ENCODE results near the gene NEK4. TPM values are rescaled to one million over a fixed set of nuclear protein-coding genes. Genes with fewer than 3 reads are reported as not detected.

The NEK4 gene
- total RNA-seq, 1 donor: 28.2 TPM

DNA sequence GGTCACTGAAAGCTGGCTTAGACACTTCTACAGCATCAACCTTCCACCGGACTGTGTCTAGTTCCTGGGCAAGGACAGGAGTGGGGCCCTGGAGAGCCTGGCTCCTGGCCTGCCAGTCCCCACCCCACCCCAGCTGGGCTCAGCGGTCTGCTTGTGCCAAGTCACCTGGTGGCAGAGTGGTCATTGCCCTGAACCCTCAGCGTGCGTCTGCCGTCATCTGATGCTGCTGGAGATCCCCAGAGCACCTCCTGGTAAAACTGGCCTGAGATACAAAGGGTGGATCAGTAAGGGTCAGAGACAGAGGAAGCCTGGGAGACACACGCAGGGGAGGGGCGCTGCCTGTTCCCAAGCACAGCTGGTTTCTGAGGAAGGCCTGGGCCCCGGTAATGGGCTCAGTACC is 43.1 kb upstream of the NEK4 start:
- TF ChIP-seq, protein P1, sequence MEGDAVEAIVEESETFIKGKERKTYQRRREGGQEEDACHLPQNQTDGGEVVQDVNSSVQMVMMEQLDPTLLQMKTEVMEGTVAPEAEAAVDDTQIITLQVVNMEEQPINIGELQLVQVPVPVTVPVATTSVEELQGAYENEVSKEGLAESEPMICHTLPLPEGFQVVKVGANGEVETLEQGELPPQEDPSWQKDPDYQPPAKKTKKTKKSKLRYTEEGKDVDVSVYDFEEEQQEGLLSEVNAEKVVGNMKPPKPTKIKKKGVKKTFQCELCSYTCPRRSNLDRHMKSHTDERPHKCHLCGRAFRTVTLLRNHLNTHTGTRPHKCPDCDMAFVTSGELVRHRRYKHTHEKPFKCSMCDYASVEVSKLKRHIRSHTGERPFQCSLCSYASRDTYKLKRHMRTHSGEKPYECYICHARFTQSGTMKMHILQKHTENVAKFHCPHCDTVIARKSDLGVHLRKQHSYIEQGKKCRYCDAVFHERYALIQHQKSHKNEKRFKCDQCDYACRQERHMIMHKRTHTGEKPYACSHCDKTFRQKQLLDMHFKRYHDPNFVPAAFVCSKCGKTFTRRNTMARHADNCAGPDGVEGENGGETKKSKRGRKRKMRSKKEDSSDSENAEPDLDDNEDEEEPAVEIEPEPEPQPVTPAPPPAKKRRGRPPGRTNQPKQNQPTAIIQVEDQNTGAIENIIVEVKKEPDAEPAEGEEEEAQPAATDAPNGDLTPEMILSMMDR (IDR thresholded peaks at IDR 0.05; ENCODE audit: insufficient read depth, low read length): no peak
- H3K4me3 ChIP-seq (ENCODE audit: low read depth, low read length): no peak overlapping the region
- DNase-seq (ENCODE audit: low read depth): no peak

DNA sequence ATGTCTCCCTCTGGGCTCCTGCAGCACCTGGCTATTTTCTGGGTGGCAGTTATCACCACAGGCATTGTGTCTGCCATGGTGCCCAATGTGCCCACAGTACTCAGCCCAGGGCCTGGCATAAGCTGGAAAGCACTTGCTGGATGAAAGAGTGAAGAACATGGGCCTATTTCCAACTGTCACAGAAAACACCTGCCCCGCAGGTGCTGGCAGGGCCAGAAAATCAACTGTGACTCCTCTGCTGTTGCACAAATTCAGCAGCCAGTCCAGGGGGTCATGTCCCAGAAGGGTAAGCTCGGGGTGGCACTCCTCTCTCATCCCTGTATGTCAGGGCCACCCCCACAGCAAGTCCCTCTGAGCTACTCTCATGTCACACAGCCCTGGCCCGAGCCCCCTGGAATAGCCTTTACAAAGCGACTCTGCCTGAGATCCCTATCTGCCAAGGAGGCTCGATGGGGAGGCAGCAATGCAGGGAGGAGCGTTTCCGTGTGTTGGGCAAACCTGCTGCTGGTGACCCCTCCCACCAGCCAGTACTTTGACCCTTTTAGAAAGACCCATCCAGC is 40.8 kb upstream of the NEK4 start:
- TF ChIP-seq, protein P1 (IDR thresholded peaks at IDR 0.05; ENCODE audit: insufficient read depth, low read length): no peak
- no peak overlapping the region for H3K4me3 ChIP-seq (ENCODE audit: low read depth, low read length)
- no peak for DNase-seq (ENCODE audit: low read depth)

DNA sequence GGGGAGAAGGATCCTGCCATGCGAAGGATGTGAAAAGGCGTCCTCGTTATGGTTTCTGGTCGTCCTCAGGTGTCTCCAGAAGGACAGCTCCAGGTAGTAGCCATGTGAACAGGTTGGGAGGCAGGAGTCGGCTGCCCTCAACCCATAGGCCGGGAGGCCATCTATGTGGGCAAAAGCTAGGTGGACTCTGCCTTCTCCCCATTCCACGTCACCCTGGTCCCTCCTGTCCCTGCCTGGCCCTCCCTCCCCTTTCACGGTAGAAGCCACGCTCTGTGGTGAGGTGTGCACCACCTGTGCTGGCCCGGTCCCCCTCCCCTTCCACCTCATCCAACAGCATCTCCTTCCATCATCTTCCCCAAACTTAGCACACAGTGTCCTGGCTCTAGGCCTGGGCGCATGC is 40.2 kb upstream of the NEK4 start:
- no peak for DNase-seq (ENCODE audit: low read depth)
- TF ChIP-seq, protein P1 (IDR thresholded peaks at IDR 0.05; ENCODE audit: insufficient read depth, low read length): no peak
- H3K4me3 ChIP-seq (ENCODE audit: low read depth, low read length): no peak overlapping the region

DNA sequence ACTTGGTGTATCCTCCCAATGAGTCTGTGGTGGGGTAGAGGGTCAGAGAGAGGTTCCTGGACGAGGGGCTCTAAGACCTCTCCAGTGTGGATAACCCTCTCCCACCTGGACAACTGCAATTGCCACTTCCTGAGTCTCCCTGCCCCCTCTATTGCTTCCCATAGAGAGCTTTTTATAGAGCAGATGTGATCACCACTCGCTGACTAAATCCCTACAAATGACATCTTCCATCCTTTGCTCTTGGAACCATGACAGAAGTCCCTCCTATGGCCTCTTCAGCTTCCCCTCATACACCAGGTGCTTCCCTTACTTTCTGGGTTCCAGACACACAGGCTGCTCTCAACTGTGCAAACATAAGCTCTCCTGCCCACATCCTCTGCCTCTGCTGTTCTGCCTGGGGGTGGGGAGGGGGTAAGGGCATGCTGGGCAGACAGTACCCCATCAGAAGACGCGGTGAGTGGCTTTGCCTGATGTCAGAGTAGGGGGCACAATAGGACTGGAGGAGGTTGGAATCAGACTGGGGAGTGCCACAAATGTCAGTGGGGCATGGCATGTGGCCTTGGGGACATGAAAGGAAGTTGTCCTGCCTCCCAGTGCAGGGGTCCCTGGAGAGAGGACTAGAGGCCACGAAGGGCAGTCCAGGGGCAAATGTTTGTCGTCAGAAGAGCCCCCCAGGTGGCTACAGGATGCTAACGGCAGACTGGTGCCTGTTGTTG is 39.1 kb upstream of the NEK4 start:
- TF ChIP-seq, protein P1 (IDR thresholded peaks at IDR 0.05; ENCODE audit: insufficient read depth, low read length): no peak
- no peak overlapping the region for H3K4me3 ChIP-seq (ENCODE audit: low read depth, low read length)
- DNase-seq (ENCODE audit: low read depth): no peak

DNA sequence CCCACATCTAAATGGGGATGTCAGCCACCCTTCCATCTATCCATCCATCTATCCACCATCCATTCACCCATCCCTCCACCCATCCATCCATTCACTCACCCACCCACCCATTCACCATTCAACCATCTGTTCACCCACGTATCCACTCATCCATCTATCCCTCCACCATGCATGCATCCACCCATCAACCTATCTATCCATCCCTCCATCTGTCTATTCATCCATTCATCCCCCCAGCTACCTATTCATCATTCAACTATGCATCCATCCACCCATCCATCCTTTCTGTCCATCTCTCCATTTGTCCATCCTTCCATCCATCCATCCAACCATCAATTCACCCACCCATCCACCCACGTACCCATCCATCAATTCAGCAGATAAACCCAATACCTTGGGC is 38.4 kb upstream of the NEK4 start:
- no peak for DNase-seq (ENCODE audit: low read depth)
- TF ChIP-seq, protein P1 (IDR thresholded peaks at IDR 0.05; ENCODE audit: insufficient read depth, low read length): no peak
- no peak overlapping the region for H3K4me3 ChIP-seq (ENCODE audit: low read depth, low read length)

DNA sequence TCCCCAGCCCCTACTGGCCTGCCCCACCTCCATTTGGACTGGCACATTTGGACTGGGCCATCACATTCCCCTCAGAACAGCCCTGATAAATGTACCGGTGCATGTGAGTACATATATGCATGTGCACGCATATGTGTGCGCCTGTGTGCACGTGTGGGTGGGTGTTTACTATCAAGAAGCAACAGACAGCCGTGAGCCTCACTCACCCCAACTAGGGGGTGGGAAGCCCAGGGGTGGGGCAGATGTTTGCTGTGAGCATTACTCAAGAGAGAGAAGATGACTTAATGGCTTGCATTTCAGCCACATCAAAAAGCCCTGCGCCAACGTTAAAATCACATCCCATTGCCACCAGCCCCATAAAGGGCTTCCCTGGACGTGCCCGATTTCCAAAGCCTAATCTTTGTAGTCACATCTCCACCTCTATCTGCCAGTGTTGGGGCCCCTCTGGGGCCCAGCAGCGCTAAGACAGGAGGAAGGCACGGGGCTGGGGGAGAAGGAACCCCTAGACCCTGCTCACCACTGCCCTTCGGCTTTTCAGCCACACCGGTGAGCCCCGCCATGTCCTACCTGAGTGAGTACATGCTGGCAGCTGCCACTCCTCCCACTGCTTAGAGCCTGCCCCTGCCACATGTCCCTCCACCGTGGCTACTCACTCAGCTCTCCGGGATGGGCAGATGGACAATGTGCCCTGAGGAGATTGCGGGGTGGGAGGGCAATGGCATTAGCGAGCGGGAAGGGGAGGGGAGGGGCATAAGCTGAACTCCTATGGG is 34.7 kb upstream of the NEK4 start:
- TF ChIP-seq, protein P1 (IDR thresholded peaks at IDR 0.05; ENCODE audit: insufficient read depth, low read length): no peak
- DNase-seq (ENCODE audit: low read depth): no peak

More for the DNA sequence above, 34.7 kb upstream of the NEK4 start:
- H3K4me3 ChIP-seq (ENCODE audit: low read depth, low read length): no peak overlapping the region
